GM06990 (cell line): ENCODE results near the gene ADGRE1.

ENCODE experiments used
- DNase-seq: peaks from one replicate; pipeline ENCODE4 v3.0.0-alpha.2; 2011; ENCODE audit not compliant: insufficient read length; ENCODE audit errors: extremely low read depth
- H3K27me3 ChIP-seq: replicated peaks from 2 replicates; pipeline ENCODE4 v1.6.0; 2011; ENCODE audit warnings: low read length; ENCODE audit not compliant: control insufficient read depth, insufficient read depth
- H3K36me3 ChIP-seq: 2 replicates; pipeline ENCODE4 v1.5.1; 2011; ENCODE audit warnings: low read length; ENCODE audit not compliant: control insufficient read depth, insufficient read depth
- H3K4me3 ChIP-seq: replicated peaks from 2 replicates; pipeline ENCODE4 v1.5.1; 2011; ENCODE audit warnings: low read depth, mild to moderate bottlenecking, control low read depth, low read length
- TF ChIP-seq, protein P1 (sequence below): IDR thresholded peaks from 2 replicates; pipeline ENCODE4 v1.5.1; 2011; ENCODE audit warnings: low read length, control low read depth, mild to moderate bottlenecking, inconsistent platforms; ENCODE audit not compliant: insufficient read depth, poor library complexity, severe bottlenecking

The ADGRE1 gene

DNA sequence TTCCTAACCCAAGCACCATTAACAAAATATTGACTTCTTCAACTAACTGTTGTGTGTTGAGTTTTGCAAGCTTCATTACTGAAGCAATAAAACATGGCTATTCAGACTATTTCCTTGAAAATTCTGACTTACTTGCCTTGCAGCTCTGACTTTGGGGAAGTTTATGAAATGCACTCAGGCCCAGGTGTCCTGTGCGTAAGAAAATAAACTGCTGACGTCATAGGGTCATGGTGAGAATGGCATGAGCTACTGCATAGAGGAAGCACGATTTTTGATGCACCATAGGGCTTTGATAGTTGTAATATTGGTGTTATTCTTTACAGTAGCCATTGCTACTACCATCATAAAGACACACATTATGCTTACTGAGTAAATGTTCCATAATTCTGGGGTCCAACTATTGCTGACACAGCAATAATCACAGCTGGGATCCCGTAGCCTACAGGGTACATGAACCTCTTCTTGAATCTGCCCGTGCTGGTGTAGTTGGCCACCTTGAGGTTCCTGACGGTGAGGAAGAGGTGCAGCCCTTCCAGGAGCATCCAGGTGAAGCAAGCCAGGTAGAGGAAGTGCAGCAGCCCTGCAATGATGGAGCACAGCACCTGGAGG, 76.0 kb downstream of the ADGRE1 start:
- Histone ChIP-seq H3K36me3 (no peaks in the 10 kb centered on the region), H3K4me3 (no peak overlapping the region), H3K27me3 (no peaks in the 10 kb centered on the region)
- DNase-seq, result no peak
- TF ChIP-seq, protein P1, sequence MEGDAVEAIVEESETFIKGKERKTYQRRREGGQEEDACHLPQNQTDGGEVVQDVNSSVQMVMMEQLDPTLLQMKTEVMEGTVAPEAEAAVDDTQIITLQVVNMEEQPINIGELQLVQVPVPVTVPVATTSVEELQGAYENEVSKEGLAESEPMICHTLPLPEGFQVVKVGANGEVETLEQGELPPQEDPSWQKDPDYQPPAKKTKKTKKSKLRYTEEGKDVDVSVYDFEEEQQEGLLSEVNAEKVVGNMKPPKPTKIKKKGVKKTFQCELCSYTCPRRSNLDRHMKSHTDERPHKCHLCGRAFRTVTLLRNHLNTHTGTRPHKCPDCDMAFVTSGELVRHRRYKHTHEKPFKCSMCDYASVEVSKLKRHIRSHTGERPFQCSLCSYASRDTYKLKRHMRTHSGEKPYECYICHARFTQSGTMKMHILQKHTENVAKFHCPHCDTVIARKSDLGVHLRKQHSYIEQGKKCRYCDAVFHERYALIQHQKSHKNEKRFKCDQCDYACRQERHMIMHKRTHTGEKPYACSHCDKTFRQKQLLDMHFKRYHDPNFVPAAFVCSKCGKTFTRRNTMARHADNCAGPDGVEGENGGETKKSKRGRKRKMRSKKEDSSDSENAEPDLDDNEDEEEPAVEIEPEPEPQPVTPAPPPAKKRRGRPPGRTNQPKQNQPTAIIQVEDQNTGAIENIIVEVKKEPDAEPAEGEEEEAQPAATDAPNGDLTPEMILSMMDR, result no peak

DNA sequence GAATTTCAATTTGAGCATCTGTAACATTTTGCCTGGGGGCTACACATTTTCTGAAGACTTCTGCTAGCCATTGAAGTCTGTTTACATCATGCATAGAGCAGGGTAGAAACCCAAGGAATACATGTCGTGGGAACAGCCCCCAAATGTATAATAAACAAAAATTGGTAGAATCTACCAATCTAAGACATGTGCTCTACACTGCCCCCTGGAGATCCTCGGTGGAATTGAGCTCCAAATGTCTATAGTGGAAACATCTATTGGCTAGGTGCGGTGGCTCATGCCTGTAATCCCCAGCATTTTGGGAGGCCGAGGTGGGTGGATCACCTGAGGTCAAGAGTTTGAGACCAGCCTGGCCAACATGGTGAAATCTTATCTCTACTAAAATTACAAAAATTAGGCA, 76.6 kb downstream of the ADGRE1 start:
- TF ChIP-seq, protein P1, result peak; percentile 52
- H3K27me3 ChIP-seq, result no peaks in the 10 kb centered on the region
- no peak overlapping the region for H3K4me3 ChIP-seq
- H3K36me3 ChIP-seq, result no peaks in the 10 kb centered on the region
- DNase-seq, result no peak

DNA sequence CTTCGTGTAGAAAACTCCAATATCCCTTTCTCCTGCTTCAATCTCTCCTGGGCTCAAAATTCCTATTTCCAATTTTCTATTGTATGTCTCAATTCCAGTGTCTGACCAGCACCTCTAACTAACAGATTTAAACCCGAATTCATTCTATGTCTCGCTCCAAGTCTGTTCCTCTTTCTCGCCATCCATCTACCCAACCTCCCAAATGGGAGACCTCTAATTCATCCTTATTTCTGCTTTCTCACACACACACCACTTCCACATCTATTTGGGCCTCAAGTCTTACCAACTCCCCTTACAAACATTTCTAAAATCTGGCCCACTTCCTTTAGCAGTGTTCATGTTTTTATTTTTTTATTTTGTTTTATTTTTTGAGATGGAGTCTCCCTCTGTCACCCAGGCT, 80.6 kb downstream of the ADGRE1 start:
- Histone ChIP-seq H3K36me3 (no peaks in the 10 kb centered on the region), H3K4me3 (no peak overlapping the region), H3K27me3 (no peaks in the 10 kb centered on the region)
- TF ChIP-seq, protein P1, result no peak
- DNase-seq, result no peak

DNA sequence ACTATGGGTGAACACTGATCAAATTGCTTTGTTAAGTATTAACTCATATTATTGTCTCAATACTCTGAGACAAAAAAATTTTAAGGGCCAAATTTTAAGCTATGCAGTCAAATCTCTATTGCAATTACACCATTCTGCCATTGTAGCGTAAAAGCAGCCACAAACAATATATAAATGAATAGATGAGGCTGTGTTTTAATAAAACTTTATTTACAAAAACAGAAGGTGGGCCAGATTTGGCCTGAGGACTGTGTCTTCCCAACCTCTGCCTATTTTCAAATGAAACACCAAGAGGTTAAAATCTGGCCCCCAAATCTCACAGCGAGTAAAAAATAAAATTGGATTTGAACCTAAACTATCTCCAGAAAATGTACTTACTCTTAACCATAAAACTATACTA, 82.1 kb downstream of the ADGRE1 start:
- Histone ChIP-seq H3K4me3 (no peak overlapping the region), H3K36me3 (no peaks in the 10 kb centered on the region), H3K27me3 (no peaks in the 10 kb centered on the region)
- TF ChIP-seq, protein P1, result no peak
- no peak for DNase-seq

DNA sequence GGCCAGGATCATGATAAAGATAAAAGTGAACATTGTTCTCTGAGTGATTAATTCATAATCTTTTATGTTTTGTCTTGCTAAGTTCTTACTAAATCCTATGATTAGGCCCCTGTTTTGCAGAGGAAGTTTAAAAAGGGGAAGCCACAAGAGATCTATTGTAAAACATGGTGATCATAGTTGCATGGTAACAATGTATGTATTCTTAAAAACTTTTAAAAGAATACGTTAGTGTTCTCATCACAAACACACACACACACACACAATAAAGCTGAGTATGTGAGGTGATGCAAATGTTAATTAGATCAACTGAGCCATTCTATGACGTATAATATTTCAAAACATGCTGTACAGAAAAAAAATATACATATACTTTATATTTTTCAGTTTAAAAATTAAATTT, 82.6 kb downstream of the ADGRE1 start:
- Histone ChIP-seq H3K27me3 (no peaks in the 10 kb centered on the region), H3K36me3 (no peaks in the 10 kb centered on the region), H3K4me3 (no peak overlapping the region)
- TF ChIP-seq, protein P1, result no peak
- no peak for DNase-seq

DNA sequence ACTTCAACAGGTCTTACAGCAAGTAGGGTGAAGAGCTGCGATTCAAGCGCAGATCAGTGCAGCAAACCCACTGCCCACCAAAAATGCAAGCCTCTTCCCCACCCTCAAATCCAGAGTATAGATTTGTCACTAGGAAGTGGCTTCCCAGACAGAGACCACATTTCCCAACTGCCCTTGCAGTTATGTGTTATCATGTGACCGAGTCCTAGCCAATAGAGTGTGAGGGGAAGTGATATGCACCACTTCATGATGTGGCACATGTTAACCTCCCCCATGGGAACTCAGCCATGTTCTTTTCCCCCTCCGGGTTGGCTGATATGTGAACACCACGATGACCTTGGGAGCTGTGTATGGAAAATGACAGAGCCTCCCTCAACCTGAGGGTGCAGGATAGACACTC, 83.1 kb downstream of the ADGRE1 start:
- Histone ChIP-seq H3K36me3 (no peaks in the 10 kb centered on the region), H3K27me3 (no peaks in the 10 kb centered on the region), H3K4me3 (no peak overlapping the region)
- TF ChIP-seq, protein P1, result no peak
- DNase-seq, result no peak
